Esophagus squamous epithelium (tissue), 4 donors: ENCODE data around the gene ROR1.

ENCODE experiments used
- POLR2A ChIP-seq, 4 donors: fragments of 450-650 bp; IDR thresholded peaks; one replicate each; pipeline ENCODE4 v1.6.1; 2017; ENCODE audit warnings: antibody characterized with exemption in 4 of 4, mild to moderate bottlenecking in 4 of 4, moderate library complexity in 3 of 4
- TF ChIP-seq, protein P1 (sequence below), 6 experiments: fragments of 450-650 bp in 4 of 6; fragments of 200-600 bp in 2 of 6; sonication (generic) in 2 of 6; IDR thresholded peaks; one replicate each; pipeline ENCODE4 v1.5.1; 2016 to 2019; ENCODE audit warnings: antibody characterized with exemption in 6 of 6, mild to moderate bottlenecking in 4 of 6, moderate library complexity in 4 of 6

DNA sequence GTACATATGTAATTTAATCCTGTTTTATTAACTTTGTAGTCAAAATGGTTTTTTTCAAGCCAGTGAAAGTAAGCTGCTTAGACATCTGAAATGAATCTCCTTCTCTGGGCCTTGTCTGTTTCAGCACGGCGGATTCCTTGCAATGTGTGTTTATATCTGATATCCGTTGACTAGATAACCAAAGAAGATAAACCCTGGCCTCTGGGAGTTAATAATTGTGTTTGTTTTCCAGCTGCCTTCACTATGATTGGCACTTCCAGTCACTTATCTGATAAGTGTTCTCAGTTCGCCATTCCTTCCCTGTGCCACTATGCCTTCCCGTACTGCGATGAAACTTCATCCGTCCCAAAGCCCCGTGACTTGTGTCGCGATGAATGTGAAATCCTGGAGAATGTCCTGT, 366.1 kb downstream of the ROR1 start:
- no peak for TF ChIP-seq POLR2A (IDR thresholded peaks at IDR 0.05)
- TF ChIP-seq, protein P1, sequence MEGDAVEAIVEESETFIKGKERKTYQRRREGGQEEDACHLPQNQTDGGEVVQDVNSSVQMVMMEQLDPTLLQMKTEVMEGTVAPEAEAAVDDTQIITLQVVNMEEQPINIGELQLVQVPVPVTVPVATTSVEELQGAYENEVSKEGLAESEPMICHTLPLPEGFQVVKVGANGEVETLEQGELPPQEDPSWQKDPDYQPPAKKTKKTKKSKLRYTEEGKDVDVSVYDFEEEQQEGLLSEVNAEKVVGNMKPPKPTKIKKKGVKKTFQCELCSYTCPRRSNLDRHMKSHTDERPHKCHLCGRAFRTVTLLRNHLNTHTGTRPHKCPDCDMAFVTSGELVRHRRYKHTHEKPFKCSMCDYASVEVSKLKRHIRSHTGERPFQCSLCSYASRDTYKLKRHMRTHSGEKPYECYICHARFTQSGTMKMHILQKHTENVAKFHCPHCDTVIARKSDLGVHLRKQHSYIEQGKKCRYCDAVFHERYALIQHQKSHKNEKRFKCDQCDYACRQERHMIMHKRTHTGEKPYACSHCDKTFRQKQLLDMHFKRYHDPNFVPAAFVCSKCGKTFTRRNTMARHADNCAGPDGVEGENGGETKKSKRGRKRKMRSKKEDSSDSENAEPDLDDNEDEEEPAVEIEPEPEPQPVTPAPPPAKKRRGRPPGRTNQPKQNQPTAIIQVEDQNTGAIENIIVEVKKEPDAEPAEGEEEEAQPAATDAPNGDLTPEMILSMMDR (IDR thresholded peaks at IDR 0.05): no peak
